C4-2B (cell line): Measurements from ENCODE around the gene YEATS4.

Source experiments
- ZFX ChIP-seq: fragments of 450-650 bp; IDR thresholded peaks from 2 replicates; pipeline ENCODE4 v1.6.1; 2017
- TF ChIP-seq, protein P1 (sequence below): fragments of 450-650 bp; conservative IDR thresholded peaks from 2 replicates; pipeline ENCODE4 v1.5.1; 2017; ENCODE audit warnings: mild to moderate bottlenecking

DNA sequence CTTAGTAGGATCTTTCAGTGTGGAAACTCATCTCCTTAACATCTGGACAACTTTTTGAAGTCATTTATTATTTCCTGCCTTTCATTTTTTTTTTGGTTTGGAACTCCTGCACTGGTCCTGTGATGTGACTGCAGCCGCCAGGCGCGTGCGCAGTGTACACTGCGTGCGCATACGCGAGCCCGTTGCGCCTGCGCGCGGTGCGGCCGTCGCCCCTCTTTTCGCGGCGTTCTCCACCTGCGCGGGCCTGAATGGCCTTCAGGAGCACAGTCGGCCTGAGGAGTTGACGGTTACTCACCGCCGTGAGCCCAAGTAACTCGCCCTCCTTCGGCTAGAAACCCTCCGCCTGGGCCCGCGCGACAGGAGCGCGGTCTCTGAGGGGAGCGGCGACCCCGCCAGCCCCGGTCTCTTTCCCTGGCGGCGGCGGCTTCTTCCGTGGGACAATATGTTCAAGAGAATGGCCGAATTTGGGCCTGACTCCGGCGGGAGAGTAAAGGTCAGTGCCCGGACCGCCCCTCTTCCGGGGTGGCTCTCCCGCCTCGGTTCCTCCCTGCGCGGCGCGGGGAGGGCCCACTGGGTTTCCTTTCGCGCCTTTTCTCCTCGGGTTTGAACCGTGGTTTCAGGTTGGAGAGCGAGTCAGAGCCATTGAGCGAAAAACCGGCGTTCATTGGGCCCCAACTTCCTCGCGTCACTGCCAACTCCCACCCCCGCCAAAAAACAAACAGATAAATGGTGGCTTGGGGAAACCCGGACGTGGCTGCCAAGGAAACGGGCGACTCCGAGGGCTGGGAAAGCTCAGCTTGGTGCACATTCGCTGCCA, at the start of gene YEATS4:
- TF ChIP-seq, protein P1, sequence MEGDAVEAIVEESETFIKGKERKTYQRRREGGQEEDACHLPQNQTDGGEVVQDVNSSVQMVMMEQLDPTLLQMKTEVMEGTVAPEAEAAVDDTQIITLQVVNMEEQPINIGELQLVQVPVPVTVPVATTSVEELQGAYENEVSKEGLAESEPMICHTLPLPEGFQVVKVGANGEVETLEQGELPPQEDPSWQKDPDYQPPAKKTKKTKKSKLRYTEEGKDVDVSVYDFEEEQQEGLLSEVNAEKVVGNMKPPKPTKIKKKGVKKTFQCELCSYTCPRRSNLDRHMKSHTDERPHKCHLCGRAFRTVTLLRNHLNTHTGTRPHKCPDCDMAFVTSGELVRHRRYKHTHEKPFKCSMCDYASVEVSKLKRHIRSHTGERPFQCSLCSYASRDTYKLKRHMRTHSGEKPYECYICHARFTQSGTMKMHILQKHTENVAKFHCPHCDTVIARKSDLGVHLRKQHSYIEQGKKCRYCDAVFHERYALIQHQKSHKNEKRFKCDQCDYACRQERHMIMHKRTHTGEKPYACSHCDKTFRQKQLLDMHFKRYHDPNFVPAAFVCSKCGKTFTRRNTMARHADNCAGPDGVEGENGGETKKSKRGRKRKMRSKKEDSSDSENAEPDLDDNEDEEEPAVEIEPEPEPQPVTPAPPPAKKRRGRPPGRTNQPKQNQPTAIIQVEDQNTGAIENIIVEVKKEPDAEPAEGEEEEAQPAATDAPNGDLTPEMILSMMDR: no peak
- TF ChIP-seq ZFX: peak; percentile 86
